GM12878 (cell line): ENCODE results near the gene PKN3. TPM values are rescaled to one million over a fixed set of nuclear protein-coding genes. Genes with fewer than 3 reads are reported as not detected.

ENCODE experiments used
- ASH2L ChIP-seq: fragments of 300-600, 200-600 bp; sonication (generic); IDR thresholded peaks from 2 replicates; pipeline ENCODE4 v1.6.1; 2017; ENCODE audit warnings: low read depth, mild to moderate bottlenecking, borderline replicate concordance
- BCL11A ChIP-seq: IDR thresholded peaks from 2 replicates; pipeline ENCODE4 v1.6.1; 2011; ENCODE audit warnings: low read depth, low read length
- CUX1 ChIP-seq: IDR thresholded peaks from 2 replicates; pipeline ENCODE4 v1.6.1; 2012; ENCODE audit warnings: improper control_type of control experiment, low read depth, low read length; ENCODE audit not compliant: insufficient replicate concordance
- DPF2 ChIP-seq: fragments of 450-650 bp; IDR thresholded peaks from 2 replicates; pipeline ENCODE4 v1.6.1; 2017; ENCODE audit warnings: mild to moderate bottlenecking
- E2F4 ChIP-seq: IDR thresholded peaks from 2 replicates; pipeline ENCODE4 v1.6.1; 2012; ENCODE audit warnings: low read depth, low read length, improper control_type of control experiment
- E2F8 ChIP-seq: fragments of 450-650 bp; IDR thresholded peaks from 2 replicates; pipeline ENCODE4 v1.6.1; 2018; ENCODE audit warnings: mild to moderate bottlenecking, low read depth, moderate library complexity; ENCODE audit not compliant: partially characterized antibody
- IKZF2 ChIP-seq, 2 experiments: fragments of 450-650 bp; IDR thresholded peaks; 2 replicates each; pipeline ENCODE4 v1.6.1; 2017; ENCODE audit warnings: mild to moderate bottlenecking in 2 of 2, moderate library complexity in 2 of 2
- LARP7 ChIP-seq: fragments of 450-650 bp; IDR thresholded peaks from 2 replicates; pipeline ENCODE4 v1.6.1; 2017; ENCODE audit warnings: mild to moderate bottlenecking
- MLLT1 ChIP-seq: fragments of 450-650 bp; IDR thresholded peaks from 2 replicates; pipeline ENCODE4 v1.6.1; 2016; ENCODE audit warnings: mild to moderate bottlenecking
- PAX5 ChIP-seq: IDR thresholded peaks from 2 replicates; pipeline ENCODE4 v1.6.1; 2011; ENCODE audit warnings: low read depth, low read length, borderline replicate concordance
- USF1 ChIP-seq: IDR thresholded peaks from 2 replicates; pipeline ENCODE4 v1.6.1; 2011; ENCODE audit warnings: borderline replicate concordance, low read depth, mild to moderate bottlenecking, moderate library complexity, mixed read lengths, low read length; ENCODE audit not compliant: insufficient read depth; ENCODE audit errors: extremely low read length
- YBX1 ChIP-seq: fragments of 450-650 bp; IDR thresholded peaks from 2 replicates; pipeline ENCODE4 v1.6.1; 2016; ENCODE audit warnings: antibody characterized with exemption
- ZBTB4 ChIP-seq: fragments of 450-650 bp; formaldehyde crosslinking; IDR thresholded peaks from 2 replicates; pipeline ENCODE4 v1.4.0; 2022; ENCODE audit warnings: mild to moderate bottlenecking, moderate library complexity
- polyA plus RNA-seq, 11 experiments: library from polyadenylated mRNA; depleted of rRNA in 4 of 11; unstranded in 6 of 11; stranded (reverse) in 5 of 11; fragments of >200 nt; fragmentation: Nextera tagmentation in 4 of 11; fragmentation: Illumina TruSeq in 1 of 11; extraction: Ambion mirVana in 4 of 11; extraction: Trizol in 1 of 11; gene quantifications; 1 replicate in 1 of 11; 2 replicates in 10 of 11; pipeline versions ENCODE4 v1.2.1 to v1.2.3, GENCODE V29; 2011 to 2016; ENCODE audit warnings: inconsistent platforms in 2 of 11, missing spikeins in 2 of 11, low read depth in 1 of 11
- total RNA-seq, 4 experiments: library from RNA; depleted of rRNA in 3 of 4; stranded (reverse); fragments of >200 nt in 3 of 4; fragmentation: Illumina TruSeq in 1 of 4; extraction: Trizol in 1 of 4; gene quantifications; 2 replicates each; pipeline versions ENCODE4 v1.2.1 to v1.2.3, GENCODE V29; 2013 to 2021

Gene PKN3
- total and polyA plus RNA-seq, 10 of the 15 experiments (the other 5 are each of a cell fraction or from before 2014, with no cell fraction given) = 0.35 to 11.0 (median 3.3) TPM

GRCh38 chr9:128685636-128686489 is 16.4 kb upstream of the PKN3 start (continued):
- TF ChIP-seq E2F8 = no peak
- no peak for TF ChIP-seq ZBTB4 (CRISPR knock-in tag)
- TF ChIP-seq BCL11A = no peak
- TF ChIP-seq PAX5 = peak; percentile 55; the same call in 1 of the 2 replicates
- no peak for TF ChIP-seq USF1
- TF ChIP-seq E2F4 = no peak
- TF ChIP-seq YBX1 = no peak
- TF ChIP-seq IKZF2 (IDR thresholded peaks at IDR 0.05) = no peak; a peak in 1 of 4 replicates
- TF ChIP-seq LARP7 = no peak
- TF ChIP-seq ASH2L = no peak
- no peak for TF ChIP-seq CUX1
- peak; percentile 62 for TF ChIP-seq MLLT1
- TF ChIP-seq DPF2 = no peak
